Activated CD4-positive, CD25-positive, alpha-beta regulatory T cell treated with anti-CD3 and anti-CD28 coated beads, Interleukin-2, amount 50 U/mL, for 24 hours (primary cell): ENCODE measurements around the gene KCNC2.
A peak's percentile ranks its signal among the peaks of the same experiment; 100 is the strongest.
"Not testable (repeated sequence)": the region's sequence is repeated elsewhere in the genome, so short reads cannot be mapped to it uniquely, and the experiment has no call there.

Experiments used
- ATAC-seq, 2 donors: fragments of 150-1000 bp; cut with Tn5 transposase; one replicate each; pipeline ENCODE4 v1.10.0; 2021; ENCODE audit warnings: mild to moderate bottlenecking in 1 of 2, moderate library complexity in 1 of 2

The KCNC2 gene

DNA sequence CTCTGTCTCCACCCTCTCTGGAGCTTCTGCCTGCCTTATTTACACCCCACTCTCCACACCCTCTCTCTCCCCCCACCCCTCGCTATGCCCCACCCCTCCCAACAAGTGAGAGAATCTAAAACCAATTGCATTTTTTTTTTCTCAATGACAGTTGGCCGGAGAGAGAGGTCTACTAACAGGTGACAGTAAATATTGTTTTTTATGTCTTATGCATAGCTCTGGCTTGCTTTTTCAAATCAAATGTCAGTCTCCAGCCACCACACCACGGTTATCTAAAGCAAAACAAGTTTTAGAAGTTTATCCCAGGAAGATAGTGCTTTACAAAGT lies at the start of gene KCNC2:
KCNC2 (minus strand) TSS at position 28 of the 327 bp plus-strand sequence.
- no peak for ATAC-seq

DNA sequence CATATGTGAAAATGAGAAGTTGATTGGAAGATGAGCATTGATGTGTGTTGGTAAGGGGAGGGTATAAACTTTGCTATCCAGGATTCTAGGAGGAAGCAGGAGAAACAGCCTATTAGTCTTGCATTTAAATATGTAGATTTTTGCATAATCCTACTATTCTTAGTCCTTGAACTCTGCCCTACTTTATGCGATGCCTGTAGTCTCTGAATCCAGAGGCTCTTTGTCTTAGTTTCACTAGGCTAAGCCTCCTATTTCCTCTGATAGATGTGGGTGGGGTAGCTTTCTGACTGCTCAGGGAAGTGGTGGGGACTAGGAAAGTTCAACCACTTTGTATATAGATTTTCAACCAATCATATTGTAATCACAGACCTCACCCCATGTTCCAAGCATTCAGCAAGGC lies 49.5 kb upstream of the KCNC2 start:
- ATAC-seq = no peak

DNA sequence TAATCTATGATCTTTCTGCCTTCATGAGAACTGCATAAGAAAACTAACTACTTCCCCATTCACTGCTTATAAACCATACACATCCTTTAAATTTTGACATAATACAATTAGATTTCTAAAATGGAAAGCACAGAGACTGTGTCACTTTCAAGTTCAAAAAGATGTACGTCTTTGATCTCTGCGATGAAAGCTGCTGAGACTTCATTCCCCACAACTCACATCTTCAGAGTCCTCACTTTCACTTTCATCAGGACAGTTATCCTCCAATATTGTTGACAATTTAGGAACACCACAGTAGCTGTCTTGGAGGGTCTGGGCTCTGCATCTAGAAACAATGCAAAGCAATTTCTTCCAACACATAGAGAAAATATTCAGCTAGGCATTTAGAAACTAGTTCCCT lies 47.9 kb upstream of the KCNC2 start:
- peak in 1 of 2 donors; percentile 25 for ATAC-seq

DNA sequence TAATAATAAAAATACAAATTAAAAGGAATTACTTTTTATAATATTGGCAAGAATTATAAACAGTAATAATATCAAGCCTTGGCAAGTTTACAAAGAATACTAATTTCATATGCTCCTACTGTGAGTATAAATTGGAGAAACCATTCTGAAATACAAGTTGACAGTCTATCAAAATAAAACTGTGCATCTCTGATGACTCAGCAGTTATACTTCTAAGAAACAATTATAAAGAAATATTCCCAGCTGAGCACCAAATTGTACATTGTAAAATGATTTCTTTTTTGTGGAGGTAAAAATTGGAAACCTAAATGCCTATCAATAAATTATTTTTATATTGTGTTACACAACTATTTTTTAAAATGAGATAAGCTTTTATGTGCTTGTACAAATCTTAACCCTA lies 35.5 kb upstream of the KCNC2 start:
- no peak for ATAC-seq

DNA sequence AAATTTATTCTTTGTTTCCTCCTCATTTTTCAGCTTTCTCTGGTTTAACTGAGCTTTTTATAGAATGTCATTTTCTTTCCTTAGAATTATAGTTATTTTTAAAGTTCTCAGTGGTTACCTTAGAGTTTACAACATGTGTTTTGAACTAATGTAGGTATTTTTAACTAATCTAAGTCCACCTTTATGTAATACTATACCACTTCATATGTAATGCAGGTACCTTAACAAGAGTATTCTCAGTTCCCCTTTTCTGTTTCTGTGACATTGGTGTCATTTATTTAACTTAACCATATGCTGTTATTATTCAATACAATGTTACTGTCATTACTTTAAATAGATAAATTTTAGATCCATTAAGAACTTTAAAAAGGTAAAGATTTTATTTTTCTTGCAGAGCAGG lies 30.3 kb upstream of the KCNC2 start:
- no peak for ATAC-seq

DNA sequence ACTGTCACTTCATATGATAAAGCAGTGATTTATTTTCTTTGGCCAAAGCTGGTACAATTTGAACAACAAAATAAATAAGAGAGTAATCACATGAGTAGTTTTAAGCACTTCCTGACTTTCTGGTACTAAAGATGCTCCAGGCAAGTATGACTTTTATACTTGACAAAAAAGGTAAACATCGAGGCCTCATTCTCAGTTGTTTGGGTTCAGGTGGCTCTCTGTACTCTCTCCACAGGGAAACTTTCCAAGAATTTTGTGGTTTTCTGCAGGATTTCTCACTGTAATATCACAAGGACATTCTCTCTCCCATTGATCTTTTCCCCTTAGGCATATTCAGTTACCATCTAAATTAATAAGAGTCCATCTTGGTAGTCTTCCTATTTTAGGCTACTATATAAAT lies 26.6 kb upstream of the KCNC2 start:
- no peak for ATAC-seq

DNA sequence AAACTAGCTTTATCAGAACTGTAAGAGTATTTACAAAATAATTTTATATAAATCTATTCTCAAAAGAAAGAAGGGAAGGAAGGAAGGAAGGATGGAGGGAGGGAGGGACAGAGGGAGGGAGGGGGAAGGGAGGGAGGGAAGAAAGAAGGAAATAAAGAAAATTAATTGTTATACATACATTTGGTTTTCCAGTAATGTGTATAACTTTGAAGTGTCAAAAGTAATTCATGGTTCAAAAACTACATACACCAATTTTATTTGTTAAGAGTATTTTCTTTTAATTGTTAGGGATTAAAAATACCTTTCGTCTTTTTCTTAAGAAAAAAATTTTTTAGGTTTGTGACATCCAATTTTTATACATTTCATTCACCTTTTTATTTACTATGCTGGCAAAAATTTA lies 17.5 kb upstream of the KCNC2 start:
- no peak for ATAC-seq

DNA sequence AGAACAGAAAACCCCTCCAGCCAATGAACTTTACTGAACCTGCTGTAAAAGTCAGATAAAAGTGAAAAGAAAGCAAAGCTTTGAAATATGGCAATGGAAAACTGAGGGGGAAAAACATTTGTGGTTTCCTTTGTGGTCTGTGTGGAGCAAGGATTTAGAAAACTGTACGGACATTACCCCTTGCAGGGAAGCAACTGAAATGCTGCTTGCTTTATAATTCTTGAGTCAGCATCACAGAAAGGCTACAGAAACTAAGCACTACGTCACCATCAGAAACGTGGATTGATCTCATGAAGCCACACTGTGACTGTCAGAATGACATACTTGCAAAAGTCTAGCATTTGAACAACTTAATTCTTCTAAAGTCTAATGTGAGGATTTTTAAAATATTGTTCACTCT lies 2.4 kb upstream of the KCNC2 start:
- ATAC-seq = no peak

DNA sequence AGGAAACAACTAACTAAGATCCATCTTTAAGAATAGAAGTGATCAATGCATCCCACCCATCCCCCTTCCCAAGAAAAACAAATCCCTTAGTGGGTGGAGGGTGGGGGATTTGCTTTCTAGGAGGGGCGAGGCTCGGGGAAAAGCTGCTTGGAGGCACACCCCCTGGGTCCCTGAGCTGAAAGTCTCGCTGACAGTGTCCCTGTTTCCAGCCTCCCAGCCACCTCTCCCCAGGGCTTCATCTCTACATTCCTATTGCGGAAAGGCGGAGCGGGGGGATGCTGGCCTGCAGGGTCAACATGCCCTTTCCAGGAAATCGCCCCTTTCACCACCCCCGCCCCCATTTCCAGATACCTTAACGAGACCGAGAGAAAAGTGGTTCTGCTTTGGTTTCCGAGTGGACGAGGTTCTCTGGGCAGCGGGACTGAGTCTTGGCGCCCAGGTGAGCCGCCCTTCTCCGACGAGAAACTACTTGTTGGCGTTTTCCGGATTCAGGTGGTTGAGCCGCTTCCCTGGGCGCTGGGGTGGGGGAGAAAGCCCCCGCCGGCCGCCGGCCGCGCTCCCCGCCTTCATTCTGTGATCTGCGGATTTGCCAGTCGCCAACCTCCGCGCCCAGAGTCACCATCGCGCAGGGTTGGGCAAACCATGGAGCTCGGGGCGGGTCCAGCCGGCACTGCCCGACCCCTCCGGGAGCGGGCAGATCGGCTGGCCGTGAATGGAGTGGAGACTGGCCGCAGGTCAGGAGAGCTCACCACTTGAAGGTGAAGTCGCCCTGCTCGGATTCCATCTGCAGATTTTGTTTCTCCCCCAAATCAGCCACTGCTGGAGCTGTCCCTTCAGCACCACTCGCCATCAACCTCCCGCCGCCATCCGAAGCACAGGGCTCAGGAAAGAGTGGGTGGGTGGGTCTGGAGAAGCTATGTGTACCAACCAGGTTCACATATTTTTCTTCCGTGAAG lies 505 bp downstream of the KCNC2 start:
- ATAC-seq = no peak

DNA sequence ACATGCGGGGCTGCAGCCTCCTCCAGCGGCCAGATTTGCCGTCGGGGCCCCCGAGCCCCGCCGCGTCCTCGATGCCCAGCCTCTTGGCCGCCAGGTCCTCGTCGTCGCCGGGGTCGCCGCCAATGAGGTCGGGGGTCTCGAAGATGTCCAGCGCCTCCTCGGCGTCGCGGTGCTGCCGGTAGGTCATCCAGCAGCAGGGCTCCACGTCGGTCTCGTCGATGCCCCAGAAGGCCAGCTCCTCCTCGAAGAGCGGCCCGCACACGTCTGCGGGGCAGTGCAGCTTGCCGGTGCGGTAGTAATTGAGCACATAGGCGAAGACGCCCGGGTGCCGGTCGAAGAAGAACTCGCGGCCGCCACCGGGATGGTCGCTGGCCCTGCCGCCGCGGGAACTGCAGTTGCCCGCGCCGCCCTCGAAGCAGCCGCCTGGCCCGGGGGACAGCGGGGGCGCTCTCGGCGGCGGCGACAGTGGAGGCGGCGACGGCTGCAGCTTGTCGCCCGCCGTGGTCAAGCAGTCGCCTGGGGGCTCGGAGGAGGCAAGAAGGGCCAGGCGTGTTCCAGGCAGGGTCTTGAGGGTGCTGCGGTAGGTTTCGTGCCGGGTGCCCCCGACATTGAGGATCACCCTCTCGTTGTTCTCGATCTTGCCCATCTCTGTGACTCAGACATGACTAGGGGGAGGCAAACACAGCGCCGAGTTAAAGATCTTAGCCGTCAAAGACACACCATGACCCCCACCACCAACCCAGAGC lies 2.1 kb downstream of the KCNC2 start:
- peak in 1 of 2 donors; percentile 4 for ATAC-seq

DNA sequence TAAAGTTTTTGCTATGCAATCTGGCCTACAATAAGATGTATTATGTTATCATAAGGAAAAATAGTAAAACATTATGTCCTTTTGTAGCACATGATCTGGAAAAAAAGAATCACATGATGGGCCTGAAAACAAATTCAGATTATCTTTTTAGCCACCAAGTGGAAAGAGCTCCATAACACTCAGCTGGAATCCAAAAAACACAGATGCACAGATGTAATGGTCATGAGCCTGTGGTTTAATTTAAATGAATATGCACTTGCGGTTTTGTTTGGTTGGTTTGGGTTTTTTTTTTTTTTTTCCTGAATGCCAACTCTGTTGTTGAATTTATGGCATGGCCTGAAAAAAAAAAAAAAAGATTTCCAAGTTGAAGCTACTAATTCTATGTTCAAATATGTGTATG lies 4.1 kb downstream of the KCNC2 start:
- no peak for ATAC-seq

DNA sequence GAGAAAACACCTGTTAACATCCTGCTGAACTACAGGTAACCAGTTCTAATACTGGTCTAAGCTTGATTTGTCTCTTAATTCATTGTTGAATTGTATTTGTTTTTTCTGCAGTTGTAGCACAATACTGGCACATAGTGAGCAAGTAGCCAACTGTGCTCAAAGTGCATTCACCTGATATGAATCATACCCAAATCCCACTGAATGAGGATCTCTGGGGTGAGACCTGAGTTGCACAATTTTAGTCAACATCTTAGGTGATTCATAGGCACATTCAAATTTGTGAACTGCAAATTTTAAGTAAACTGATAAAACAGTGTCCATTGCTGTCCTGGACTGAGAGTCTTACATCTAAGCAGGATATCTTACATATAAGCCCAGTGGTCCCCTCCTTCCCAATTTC lies 12.8 kb downstream of the KCNC2 start:
- no peak for ATAC-seq

DNA sequence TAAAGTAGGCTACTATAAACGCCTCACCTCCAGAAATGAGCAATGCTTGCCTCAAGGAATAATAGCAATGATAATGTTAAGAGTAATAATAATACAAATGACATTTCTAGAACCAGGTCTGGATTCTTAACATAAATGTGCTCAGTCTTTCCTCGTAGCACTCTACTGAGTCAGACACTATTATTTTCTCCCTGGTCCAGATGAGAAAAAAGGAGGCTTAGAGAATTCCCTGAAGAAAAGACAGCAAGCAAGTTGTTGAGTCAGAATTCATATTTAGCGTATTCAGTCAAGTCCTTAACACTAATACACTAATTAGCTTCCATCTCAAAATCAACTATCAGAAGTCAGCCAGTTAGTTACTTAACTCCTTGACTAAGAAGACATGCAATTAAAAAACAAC lies 13.2 kb downstream of the KCNC2 start:
- no peak for ATAC-seq

DNA sequence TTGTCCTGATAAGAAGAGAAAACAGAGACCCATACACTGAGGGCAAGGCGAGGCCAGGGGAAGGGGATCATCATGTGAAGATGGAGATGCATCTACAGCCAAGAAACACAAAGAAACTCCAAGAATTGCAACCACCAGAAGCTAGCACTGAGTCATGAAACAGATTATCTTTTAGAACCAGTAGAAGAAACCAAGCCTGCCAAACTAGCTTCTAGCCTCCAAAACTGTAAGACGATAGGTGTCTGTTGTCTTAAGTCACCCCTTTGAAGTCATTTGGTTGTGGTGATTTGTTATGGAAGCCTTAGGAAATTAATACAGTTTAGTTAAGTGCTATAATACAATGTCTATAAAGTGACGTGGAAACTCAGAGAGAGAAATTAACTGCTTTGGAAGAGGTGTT lies 15.4 kb downstream of the KCNC2 start:
- no peak for ATAC-seq

DNA sequence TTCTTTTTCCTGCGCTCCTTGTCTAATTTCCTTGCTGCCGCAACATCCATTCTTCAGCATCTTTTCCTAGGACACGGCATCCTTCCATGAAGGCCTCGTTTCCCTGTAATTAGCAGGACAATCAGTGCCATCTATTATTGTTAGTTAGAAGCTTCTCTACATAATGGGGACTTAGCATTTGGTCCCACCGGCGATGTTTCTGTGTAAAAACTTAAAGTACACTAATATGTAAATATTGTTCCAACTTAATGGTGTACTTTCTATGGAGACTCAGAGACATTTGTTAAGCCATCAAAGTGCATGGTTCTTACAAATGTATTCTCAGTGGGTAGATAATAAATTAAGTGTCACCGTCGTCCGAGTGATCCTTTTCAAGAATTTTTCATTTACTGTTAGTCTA lies 17.4 kb downstream of the KCNC2 start:
- ATAC-seq = no peak

DNA sequence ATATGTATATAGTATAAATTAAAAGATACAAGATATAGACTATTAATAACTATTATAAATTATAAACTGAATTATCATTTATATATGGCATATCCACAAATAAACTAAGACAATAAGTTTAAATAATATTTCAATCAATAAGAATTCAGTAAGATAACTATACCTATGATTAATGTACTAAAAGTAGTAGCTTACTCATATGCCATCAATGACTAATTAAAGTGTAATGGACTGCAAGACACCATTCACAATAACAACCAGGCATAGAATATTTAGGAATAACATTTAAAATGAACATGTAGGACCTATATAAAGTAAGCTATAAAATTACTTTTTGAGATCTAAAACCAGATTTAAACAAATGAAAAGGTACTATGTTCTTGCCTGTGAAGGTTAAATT lies 18.8 kb downstream of the KCNC2 start:
- ATAC-seq = no peak

DNA sequence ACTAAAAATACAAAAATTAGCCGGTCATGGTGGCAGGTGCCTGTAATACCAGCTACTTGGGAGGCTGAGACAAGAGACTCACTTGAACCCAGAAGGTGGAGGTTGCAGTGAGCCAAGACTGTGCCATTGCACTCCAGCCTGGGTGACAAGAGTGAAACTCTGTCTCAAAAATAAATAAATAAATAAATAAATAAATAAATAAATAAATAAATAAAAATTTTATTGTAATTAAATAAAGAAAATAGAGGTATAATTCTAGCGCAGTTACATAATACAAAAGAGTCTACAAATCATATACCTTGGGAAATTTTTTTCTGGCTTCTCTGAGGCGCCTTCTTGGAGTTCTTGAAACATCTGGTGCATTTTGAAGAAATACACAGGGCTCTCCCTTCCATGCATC lies 23.8 kb downstream of the KCNC2 start:
- ATAC-seq = not testable (repeated sequence)

DNA sequence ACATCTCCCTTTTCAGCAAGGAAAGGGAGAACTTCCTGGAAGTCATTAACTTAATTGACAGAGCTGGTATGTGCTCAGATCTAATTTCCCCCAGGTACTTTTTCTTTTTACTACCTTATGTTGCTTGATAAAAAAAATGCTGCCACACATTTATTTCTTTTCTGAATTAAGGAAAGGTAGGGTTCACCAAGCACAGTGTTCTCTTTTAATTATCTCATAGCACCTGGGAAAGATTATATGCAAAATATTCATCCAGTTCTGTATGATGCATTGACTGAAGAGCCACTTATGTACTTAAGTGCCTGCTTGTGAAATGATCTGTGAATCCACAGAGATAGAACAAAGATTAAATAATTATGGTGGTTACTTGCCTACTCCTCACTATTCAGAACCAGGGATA lies 25.1 kb downstream of the KCNC2 start:
- no peak for ATAC-seq

DNA sequence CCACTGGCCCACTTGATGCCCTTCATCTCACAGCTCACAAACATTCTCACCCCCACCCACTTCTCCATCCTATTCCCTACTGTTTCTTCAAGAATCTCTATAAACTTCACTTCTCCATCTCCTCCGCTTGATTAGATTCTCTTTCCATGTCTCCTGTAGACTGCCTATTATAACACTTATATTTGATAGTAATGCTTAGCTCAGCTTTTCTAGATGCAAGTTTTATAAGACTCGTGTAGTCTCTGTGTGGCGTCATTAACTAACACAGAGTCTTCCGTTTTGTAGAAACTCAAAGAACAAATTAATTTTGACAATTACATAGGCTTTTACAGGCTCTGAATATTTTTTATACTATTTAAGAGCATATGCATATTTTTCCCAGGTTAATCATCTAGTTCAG lies 25.7 kb downstream of the KCNC2 start:
- ATAC-seq = no peak

DNA sequence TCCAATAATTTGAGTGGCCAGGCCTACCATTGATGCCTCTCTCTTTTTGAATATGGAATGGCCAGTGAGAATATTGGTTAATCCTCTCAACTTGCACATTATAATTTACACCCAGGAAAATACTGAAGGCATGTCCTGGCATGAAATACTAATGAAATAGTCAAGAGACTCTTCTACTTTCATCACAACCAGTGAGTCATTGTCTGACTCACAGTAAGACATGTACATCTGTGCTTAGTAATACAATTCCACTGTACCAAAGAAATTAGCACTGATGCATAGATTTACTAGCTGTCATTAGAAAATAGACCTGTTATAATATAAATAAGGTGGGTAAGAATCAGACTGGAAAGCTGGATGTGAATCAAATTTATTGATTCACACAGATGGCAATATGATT lies 31.6 kb downstream of the KCNC2 start:
- peak; percentile 73 to 76 for ATAC-seq

DNA sequence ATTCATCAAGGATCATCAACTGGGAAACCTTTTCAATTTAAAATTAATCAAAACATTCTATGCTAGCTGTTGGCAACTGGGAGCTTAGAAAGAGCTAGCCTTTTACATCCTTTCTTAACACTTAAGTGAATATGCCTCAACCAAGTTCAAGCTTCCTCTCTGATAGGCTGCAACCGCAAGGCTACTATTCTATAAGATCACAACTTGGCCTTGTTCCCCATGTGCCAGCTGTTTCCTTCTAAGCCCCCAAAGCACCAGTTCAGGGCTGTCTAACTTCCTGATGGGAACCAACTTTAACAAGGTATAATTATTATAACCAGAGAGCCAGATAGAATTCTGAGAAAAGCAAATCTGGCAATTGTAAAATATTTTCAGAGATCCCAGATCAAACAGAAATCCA lies 37.0 kb downstream of the KCNC2 start:
- no peak for ATAC-seq

DNA sequence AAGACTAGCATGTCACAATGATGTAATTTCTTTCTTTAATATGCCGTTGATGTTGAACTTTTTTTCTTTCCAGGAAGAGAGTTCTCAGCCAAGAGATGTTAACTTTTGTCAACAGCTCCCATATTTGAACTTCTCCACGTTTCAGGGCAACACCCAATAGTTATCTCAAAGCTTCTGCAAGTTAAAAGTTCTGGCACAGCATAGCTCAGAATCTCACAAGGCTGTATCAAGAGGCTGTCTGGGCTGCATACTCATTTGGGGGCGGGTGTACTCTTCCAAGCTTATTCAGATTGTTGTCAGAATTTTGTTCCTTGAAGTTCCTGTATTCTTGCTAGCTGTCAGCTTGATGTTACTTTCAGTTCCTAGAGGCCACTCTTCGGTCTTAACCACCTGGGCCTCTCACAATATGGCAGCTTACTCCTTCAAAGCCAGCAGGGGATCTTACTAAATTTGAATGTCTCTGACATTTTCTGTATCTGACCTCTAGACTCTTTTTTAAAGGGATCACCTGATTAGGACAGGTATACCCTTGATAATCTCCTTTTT lies 38.9 kb downstream of the KCNC2 start:
- ATAC-seq = no peak

DNA sequence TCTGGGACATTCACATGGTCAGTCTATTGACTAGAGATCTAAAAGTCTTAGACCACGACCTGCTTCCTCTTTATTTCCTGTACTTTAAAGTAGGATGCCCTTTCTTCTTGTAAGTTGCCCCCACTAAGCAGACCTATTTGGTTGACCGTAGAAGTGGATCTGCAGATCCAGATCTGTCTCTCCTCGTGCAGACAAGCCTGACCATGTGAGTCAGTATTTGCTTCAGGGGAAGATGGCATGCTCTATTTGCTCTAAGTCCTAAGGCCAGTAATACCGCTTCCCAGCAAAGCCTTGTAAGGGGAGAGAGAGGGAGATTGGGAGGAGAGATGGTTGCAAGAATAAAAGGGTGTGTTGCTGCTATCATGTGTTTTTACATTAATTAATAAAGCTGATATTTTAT lies 46.8 kb downstream of the KCNC2 start:
- ATAC-seq = no peak

DNA sequence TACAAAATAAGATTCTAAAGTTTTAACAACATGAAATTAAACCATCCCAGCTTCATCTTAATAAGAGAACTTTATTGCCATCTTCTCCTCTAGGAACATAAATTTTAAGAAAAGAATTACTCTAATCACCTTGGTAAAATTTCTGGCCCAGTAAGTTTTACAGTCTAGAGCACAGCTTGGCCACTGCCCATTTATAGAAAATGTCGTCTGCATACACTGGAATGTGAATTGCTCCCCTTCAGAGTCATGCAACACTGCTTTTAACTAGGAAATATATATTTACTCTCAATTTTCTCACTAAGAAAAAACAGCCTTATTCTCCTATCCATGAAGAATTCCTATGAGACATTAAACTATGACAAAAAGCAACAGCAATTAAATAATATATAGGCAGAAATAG lies 48.2 kb downstream of the KCNC2 start:
- no peak for ATAC-seq
